GM12878 (cell line): ENCODE data around the gene MYH10. TPM values are rescaled to one million over a fixed set of nuclear protein-coding genes. Genes with fewer than 3 reads are reported as not detected.

Experiments
- ATAC-seq: fragments of 200-7000 bp; cut with Tn5 transposase; 3 replicates; pipeline ENCODE4 v1.9.1; 2020; ENCODE audit warnings: mild to moderate bottlenecking, moderate library complexity
- BruUV-seq: library from RNA; stranded (reverse); fragments of 400-500 nt; replicated peaks from 2 replicates; lab custom pipeline; 2021; lab: Mats Ljungman, UMichigan
- CTCF ChIA-PET: fragments of 300-600 bp; sonication (Branson Sonifier 250); formaldehyde crosslinking; extraction: SDS; loops from one replicate; lab custom pipeline; 2021; ENCODE audit warnings: inconsistent platforms; lab: Yijun Ruan, JAX
- POLR2A ChIA-PET: fragments of 350-600 bp; formaldehyde crosslinking; extraction: SDS; loops from one replicate; lab custom pipeline; 2021; ENCODE audit warnings: inconsistent platforms; lab: Charles Lee
- RAD21 ChIA-PET: fragments of 300-600 bp; sonication (Branson Sonifier 250); formaldehyde crosslinking; loops from one replicate; lab custom pipeline; 2023; ENCODE audit warnings: antibody characterized with exemption; ENCODE audit not compliant: unreplicated experiment; lab: Charles Lee
- SMC1A ChIA-PET: fragments of 300-600 bp; sonication (Branson Sonifier 250); formaldehyde crosslinking; loops from one replicate; lab custom pipeline; 2023; ENCODE audit not compliant: unreplicated experiment, uncharacterized antibody; lab: Charles Lee
- DNase-seq: peaks from one replicate; pipeline ENCODE4 v3.0.0-alpha.2; 2011; ENCODE audit warnings: low read depth, low spot score
- FAIRE-seq: peaks from 3 replicates; lab custom pipeline; 2011; peaks lifted over from hg19 to GRCh38; lab: Jason Lieb, UNC
- H2AFZ ChIP-seq: 2 replicates; pipeline ENCODE4 v1.6.0; 2011; ENCODE audit warnings: low read depth, low read length, control low read depth; ENCODE audit not compliant: control insufficient read depth
- H3K27ac ChIP-seq: 2 replicates; pipeline ENCODE4 v1.5.1; 2011; ENCODE audit warnings: control low read depth; ENCODE audit not compliant: control insufficient read depth, insufficient read depth
- H3K27me3 ChIP-seq, 2 experiments: replicated peaks in 1 of 2; 2 replicates each; pipeline versions ENCODE4 v1.6.0 to v1.6.1; 2011; ENCODE audit warnings: low read length in 1 of 2; ENCODE audit not compliant: control insufficient read depth in 2 of 2, insufficient read depth in 2 of 2
- H3K36me3 ChIP-seq, 2 experiments: 2 replicates each; pipeline ENCODE4 v1.5.1; 2011; ENCODE audit warnings: low read length in 1 of 2; ENCODE audit not compliant: control insufficient read depth in 2 of 2, insufficient read depth in 2 of 2
- H3K4me1 ChIP-seq: 2 replicates; pipeline ENCODE4 v1.6.1; 2011; ENCODE audit warnings: mild to moderate bottlenecking, low read length, moderate library complexity, mixed read lengths; ENCODE audit not compliant: control insufficient read depth, insufficient read depth
- H3K4me2 ChIP-seq: 2 replicates; pipeline ENCODE4 v1.6.0; 2011; ENCODE audit warnings: control low read depth; ENCODE audit not compliant: control insufficient read depth, insufficient read depth
- H3K4me3 ChIP-seq: fragments of 200-600 bp; sonication (generic); 2 replicates; pipeline ENCODE4 v1.5.1; 2016
- H3K79me2 ChIP-seq: 2 replicates; pipeline ENCODE4 v1.6.0; 2011; ENCODE audit warnings: low read length; ENCODE audit not compliant: control insufficient read depth, insufficient read depth
- H3K9ac ChIP-seq: 2 replicates; pipeline ENCODE4 v1.8.0; 2011; ENCODE audit warnings: low read length, control low read depth, mixed read lengths; ENCODE audit not compliant: control insufficient read depth, insufficient read depth
- H3K9me3 ChIP-seq: replicated peaks from 3 replicates; pipeline ENCODE4 v1.5.1; 2011; ENCODE audit warnings: mild to moderate bottlenecking, low read length; ENCODE audit not compliant: control insufficient read depth, insufficient read depth
- H4K20me1 ChIP-seq: 2 replicates; pipeline ENCODE4 v1.6.0; 2011; ENCODE audit not compliant: control insufficient read depth, insufficient read depth
- ASH2L ChIP-seq: fragments of 300-600, 200-600 bp; sonication (generic); IDR thresholded peaks from 2 replicates; pipeline ENCODE4 v1.6.1; 2017; ENCODE audit warnings: low read depth, mild to moderate bottlenecking, borderline replicate concordance
- BMI1 ChIP-seq: fragments of 450-650 bp; IDR thresholded peaks from 2 replicates; pipeline ENCODE4 v1.6.1; 2016; ENCODE audit warnings: mild to moderate bottlenecking, moderate library complexity, borderline replicate concordance
- CEBPZ ChIP-seq: fragments of 150-350 bp; IDR thresholded peaks from 2 replicates; pipeline ENCODE4 v1.6.1; 2016; ENCODE audit warnings: low read depth, low read length
- ELK1 ChIP-seq: IDR thresholded peaks from 2 replicates; pipeline ENCODE4 v1.6.1; 2012; ENCODE audit warnings: low read depth, low read length, improper control_type of control experiment
- ESRRA ChIP-seq: IDR thresholded peaks from 2 replicates; pipeline ENCODE4 v1.6.1; 2012; ENCODE audit warnings: mild to moderate bottlenecking, low read length, improper control_type of control experiment
- HSF1 ChIP-seq: fragments of 150-350 bp; IDR thresholded peaks from 2 replicates; pipeline ENCODE4 v1.6.1; 2014; ENCODE audit warnings: mild to moderate bottlenecking, low read depth, low read length
- IKZF1 ChIP-seq: fragments of 450-650 bp; conservative IDR thresholded peaks from 2 replicates; pipeline ENCODE4 v1.6.1; 2017; ENCODE audit warnings: antibody characterized with exemption, mild to moderate bottlenecking
- IRF4 ChIP-seq: IDR thresholded peaks from 2 replicates; pipeline ENCODE4 v1.6.1; 2011; ENCODE audit warnings: low read depth, low read length
- MAX ChIP-seq: IDR thresholded peaks from 2 replicates; pipeline ENCODE4 v1.6.1; 2012; ENCODE audit warnings: low read depth, low read length, improper control_type of control experiment
- MTA2 ChIP-seq: fragments of 450-650 bp; IDR thresholded peaks from 2 replicates; pipeline ENCODE4 v1.6.1; 2016; ENCODE audit warnings: low read depth, mild to moderate bottlenecking, moderate library complexity
- PAX5 ChIP-seq: IDR thresholded peaks from 2 replicates; pipeline ENCODE4 v1.6.1; 2011; ENCODE audit warnings: low read depth, low read length, borderline replicate concordance
- POLR2AphosphoS2 ChIP-seq: IDR thresholded peaks from 2 replicates; pipeline ENCODE4 v1.6.1; 2011; ENCODE audit warnings: low read depth, mild to moderate bottlenecking, low read length, improper control_type of control experiment, moderate library complexity
- SIX5 ChIP-seq: IDR thresholded peaks from 2 replicates; pipeline ENCODE4 v1.6.1; 2011; ENCODE audit warnings: mild to moderate bottlenecking, low read depth, low read length, moderate library complexity; ENCODE audit not compliant: severe bottlenecking
- SREBF1 ChIP-seq: IDR thresholded peaks from 2 replicates; pipeline ENCODE4 v1.6.1; 2012; ENCODE audit warnings: mild to moderate bottlenecking, low read length
- TAF1 ChIP-seq: IDR thresholded peaks from 2 replicates; pipeline ENCODE4 v1.6.1; 2011; ENCODE audit warnings: mild to moderate bottlenecking, low read depth, low read length, borderline replicate concordance
- TCF12 ChIP-seq: IDR thresholded peaks from 2 replicates; pipeline ENCODE4 v1.6.1; 2011; ENCODE audit warnings: low read depth, mild to moderate bottlenecking, low read length
- ZNF622 ChIP-seq: fragments of 450-650 bp; IDR thresholded peaks from 2 replicates; pipeline ENCODE4 v1.6.1; 2017; ENCODE audit warnings: mild to moderate bottlenecking, inconsistent platforms
- ZSCAN29 ChIP-seq: fragments of 450-650 bp; IDR thresholded peaks from 2 replicates; pipeline ENCODE4 v1.6.1; 2017; ENCODE audit warnings: mild to moderate bottlenecking, moderate library complexity
- WGBS: methylation state at CpG from one replicate; pipeline ENCODE4 v1.1.6; 2016; ENCODE audit warnings: low lambda C conversion rate; ENCODE audit not compliant: insufficient replicate concordance, insufficient coverage; ENCODE audit errors: missing lambda C conversion rate; 5-methylcytosine and 5-hydroxymethylcytosine counted together
- in situ Hi-C: fragments of 300-500 bp; cut with MboI; formaldehyde crosslinking; loops from 9 replicates; pipeline ENCODE4 v1.14.3; 2018; ENCODE audit warnings: mixed read lengths
- intact Hi-C: fragments of 100-400 bp; cut with micrococcal nuclease; formaldehyde crosslinking; loops from one replicate; pipeline ENCODE4 v1.14.2; 2022; ENCODE audit not compliant: unreplicated experiment
- polyA plus RNA-seq, 11 experiments: library from polyadenylated mRNA; depleted of rRNA in 4 of 11; unstranded in 6 of 11; stranded (reverse) in 5 of 11; fragments of >200 nt; fragmentation: Nextera tagmentation in 4 of 11; fragmentation: Illumina TruSeq in 1 of 11; extraction: Ambion mirVana in 4 of 11; extraction: Trizol in 1 of 11; gene quantifications; 1 replicate in 1 of 11; 2 replicates in 10 of 11; pipeline versions ENCODE4 v1.2.1 to v1.2.3, GENCODE V29; 2011 to 2016; ENCODE audit warnings: inconsistent platforms in 2 of 11, missing spikeins in 2 of 11, low read depth in 1 of 11
- total RNA-seq, 4 experiments: library from RNA; depleted of rRNA in 3 of 4; stranded (reverse); fragments of >200 nt in 3 of 4; fragmentation: Illumina TruSeq in 1 of 4; extraction: Trizol in 1 of 4; gene quantifications; 2 replicates each; pipeline versions ENCODE4 v1.2.1 to v1.2.3, GENCODE V29; 2013 to 2021

The MYH10 gene
- total and polyA plus RNA-seq, 10 of the 15 experiments (the other 5 are each of a cell fraction or from before 2014, with no cell fraction given): 0.33 to 7.1 (median 1.0) TPM

- POLR2A ChIA-PET: no interaction called here
- ATAC-seq (no peak), FAIRE-seq (no peak), DNase-seq (no peak)
- Histone ChIP-seq H3K36me3 (no peaks in the 10 kb centered on the region), H4K20me1 (no peaks in the 10 kb centered on the region), H3K27me3 (no peaks in the 10 kb centered on the region; a peak in 1 of 4 replicates), H3K9ac (no peak overlapping the region), H3K27ac (no peak overlapping the region), H3K4me1 (no peaks in the 10 kb centered on the region), H3K9me3 (no peaks in the 10 kb centered on the region), H3K4me2 (no peak overlapping the region), H3K79me2 (no peaks in the 10 kb centered on the region), H2AFZ (no peak overlapping the region), H3K4me3 (no peak overlapping the region)
- TF ChIP-seq ZNF622 (no peak), IKZF1 (no peak), MAX (no peak), ZSCAN29 (no peak), ELK1 (no peak), TAF1 (no peak), BMI1 (no peak), MTA2 (no peak), ASH2L (no peak), SREBF1 (no peak), IRF4 (no peak), HSF1 (no peak), CEBPZ (no peak), POLR2AphosphoS2 (no peak), TCF12 (no peak), PAX5 (no peak), SIX5 (no peak), ESRRA (no peak)
- in situ Hi-C loops (no loop called here), intact Hi-C loops (no loop called here)
- RAD21 ChIA-PET: no interaction called here
- no TSS peak for BruUV-seq
- WGBS: 61% methylated on average over 11 of the region's 11 CpGs
- SMC1A ChIA-PET: interaction anchor here (1.2 kb wide), 1 partner anchor 10 kb away, joined by 3 read pairs; no protein-coding TSS in a partner anchor
- CTCF ChIA-PET: no interaction called here
Measured at GRCh38 chr17:8514801-8515200, 115.7 kb downstream of the MYH10 start.
